Hepatic stellate cell (primary cell): Measurements from ENCODE around the gene SSC4D.
"Not testable (repeated sequence)": the region's sequence is repeated elsewhere in the genome, so short reads cannot be mapped to it uniquely, and the experiment has no call there.

Experiments used
- DNase-seq: peaks from one replicate; pipeline ENCODE4 v3.0.0; 2011; ENCODE audit warnings: low spot score

Gene SSC4D

GRCh38 chr7:76421097-76421496 is 11.6 kb upstream of the SSC4D start:
- DNase-seq = peak; percentile 62

DNA sequence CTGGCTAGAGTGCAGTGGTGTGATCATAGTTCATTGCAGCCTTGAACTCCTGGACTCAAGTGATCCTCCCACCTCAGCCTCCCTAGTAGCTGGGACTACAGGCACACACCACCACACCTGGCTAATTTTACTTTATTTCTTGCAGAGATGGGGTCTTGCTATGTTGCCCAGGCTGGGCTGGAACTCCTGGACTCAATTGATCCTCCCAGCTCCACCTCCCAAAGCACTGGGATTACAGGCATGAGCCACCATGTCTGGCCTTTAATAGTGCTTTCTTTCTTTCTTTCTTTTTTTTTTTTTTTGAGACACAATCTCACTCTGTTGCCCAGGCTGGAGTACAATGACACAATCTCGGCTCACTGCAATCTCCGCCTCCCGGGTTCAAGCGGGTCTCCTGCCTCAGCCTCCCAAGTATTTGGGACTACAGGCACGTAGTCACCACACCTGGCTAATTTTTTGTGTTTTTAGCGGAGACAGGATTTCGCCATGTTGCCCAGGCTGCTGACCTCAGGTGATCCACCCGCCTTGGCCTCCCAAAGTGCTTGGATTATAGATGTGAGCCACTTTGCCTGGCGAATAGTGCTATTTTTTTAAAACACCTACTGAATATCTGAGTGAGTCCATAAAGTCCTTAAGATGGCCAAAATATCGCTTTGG is 8.3 kb upstream of the SSC4D start:
- DNase-seq = not testable (repeated sequence)

DNA sequence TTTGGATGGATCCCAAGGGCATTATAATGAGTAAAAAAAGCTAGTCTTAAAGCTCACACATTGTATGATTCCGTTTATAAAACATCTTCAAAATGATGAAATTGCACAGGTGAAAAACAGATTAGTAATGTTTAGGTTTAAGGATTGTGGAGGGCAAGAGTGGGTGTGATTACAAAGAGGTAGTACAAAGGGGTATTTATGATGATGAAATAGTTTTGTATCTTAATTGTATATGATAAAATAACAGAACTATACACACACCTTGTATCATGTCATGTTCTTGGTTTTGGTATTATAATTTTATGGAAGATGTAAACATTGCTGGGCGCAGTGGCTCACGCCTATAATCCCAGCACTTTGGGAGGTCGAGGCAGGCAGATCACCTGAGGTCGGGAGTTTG is 2.8 kb upstream of the SSC4D start:
- DNase-seq = no peak

- DNase-seq = no peak
These were observed 2.1 kb upstream of the SSC4D start for GRCh38 chr7:76411626-76412025.

DNA sequence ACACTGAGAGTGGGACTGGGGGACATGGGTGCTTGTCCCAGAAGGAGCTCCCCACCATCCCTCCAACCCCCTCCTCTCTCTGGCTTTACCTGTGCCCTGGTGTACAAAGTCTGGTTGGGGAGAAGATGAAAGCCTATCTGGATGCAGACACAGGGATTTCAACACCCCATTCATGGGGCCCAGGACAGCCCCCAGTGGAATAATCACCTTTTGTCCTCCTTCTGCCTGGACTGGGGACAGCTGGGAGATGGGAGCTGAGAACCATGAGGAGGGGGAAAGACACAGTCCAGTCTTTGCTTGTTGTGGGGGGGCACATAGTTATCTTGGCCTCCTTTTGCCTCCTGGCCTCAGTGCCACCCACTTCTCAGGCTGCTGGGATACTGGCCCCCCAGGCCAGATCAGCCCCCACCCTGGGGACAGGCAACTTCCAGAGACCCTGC is 1.4 kb downstream of the SSC4D start:
- DNase-seq = no peak

GRCh38 chr7:76407718-76408117 is 1.8 kb downstream of the SSC4D start:
- DNase-seq = no peak

DNA sequence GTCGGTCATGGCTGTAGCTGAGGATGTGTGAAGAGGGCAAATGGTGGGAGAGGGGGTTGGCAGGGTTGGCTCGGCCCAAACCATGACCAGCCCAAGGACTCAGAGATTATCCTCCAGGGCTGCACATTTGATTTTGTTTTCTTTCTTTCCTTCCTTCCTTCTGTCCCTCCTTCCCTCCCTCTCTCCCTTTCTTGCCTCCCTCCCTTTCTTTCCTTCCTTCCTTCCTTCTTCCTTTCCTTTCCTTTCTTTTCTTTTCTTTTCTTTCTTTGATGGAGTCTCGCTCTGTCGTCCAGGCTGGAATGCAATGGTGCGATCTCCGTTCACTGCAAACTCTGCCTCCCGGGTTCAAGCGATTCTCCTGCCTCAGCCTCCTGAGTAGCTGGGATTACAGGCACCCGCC is 3.8 kb downstream of the SSC4D start:
- DNase-seq = no peak

DNA sequence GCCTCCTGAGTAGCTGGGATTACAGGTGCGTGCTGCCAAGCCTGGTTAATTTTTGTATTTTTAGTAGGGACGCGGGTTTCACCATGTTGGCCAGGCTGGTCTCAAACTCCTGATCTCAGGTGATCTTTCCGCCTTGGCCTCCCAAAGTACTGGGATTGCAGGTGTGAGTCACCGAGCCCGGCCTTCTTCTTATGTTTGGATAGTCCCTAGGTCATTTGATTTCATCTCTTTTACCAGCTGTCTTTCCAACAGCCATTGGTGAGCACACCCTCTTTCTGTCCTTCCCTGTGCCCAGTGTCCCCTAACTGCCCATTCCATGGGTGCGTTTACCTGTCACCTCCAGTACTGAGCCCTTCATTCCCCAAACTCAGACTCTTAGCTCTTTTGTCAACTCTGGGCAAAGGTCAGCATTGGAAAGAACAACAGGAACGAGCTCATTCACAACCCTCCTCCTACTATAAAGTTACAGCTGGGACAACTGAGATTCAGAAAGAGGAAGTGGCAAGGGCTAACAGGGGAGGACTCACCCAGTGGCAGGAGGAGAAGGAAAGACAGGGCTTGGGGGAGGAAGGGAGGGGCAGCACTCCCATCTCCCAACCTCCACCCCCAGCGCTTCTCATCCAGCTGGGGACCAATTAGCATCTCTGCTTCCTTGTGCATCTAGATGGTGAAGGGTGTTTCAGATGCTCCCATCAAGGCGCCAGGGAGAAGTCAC is 5.6 kb downstream of the SSC4D start:
- DNase-seq = no peak

- not testable (repeated sequence) for DNase-seq
These were observed 6.4 kb downstream of the SSC4D start for GRCh38 chr7:76403097-76403496.

DNA sequence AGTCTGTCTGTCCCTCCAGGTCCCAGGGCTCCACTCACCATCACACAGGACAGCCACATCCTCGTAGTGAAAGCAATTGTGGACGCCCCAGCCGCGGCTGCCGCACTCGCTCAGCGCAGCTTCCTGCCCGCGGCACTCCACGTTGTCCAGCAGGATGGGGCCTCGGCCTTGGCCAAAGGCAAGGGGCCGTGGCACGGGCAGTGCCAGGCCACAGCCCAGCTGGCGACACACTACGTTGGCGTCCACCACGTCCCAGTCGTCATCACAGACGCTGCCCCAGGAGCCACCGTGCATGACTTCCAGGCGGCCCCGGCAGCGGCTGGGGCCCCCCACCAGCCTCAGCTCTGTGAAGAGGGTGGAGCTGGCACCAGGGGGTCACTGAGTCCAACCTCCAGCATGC is 9.2 kb downstream of the SSC4D start:
- no peak for DNase-seq

DNA sequence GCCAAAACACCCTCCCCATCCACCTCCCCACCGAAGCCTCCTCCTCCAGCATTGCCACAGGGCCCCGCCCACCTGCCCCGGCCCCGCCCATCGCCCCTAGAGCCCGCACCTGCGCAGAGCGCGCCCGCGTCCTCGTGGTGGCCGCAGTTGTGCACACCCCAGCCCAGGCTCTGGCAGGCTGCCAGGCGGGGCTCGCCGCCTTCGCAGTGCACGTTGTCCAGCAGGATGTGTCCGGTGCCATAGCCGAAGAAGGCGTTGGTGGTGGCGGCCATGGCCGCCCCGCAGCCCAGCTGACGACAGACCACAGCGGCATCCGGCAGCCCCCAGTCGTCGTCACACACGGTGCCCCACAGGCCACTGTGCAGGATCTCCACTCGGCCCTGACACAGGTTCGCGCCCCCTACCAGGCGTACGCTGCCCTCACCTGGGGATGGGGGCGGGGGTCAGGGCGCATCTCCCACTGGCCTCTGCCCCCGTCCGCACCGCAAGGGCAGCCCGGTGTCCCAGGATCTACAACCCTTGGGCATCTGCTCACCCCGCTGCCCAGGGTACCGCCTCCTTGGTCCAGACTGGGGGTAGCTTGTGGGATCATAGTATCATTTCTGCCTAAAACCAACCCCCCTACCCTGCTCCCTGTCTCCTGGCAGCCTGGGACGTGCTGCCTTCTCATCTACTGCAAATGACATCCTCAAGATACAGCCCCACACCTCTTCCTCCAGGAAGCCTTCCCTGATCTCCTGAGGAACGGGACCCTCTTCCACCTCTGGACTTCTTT is 11.9 kb downstream of the SSC4D start:
- DNase-seq = peak; percentile 85

DNA sequence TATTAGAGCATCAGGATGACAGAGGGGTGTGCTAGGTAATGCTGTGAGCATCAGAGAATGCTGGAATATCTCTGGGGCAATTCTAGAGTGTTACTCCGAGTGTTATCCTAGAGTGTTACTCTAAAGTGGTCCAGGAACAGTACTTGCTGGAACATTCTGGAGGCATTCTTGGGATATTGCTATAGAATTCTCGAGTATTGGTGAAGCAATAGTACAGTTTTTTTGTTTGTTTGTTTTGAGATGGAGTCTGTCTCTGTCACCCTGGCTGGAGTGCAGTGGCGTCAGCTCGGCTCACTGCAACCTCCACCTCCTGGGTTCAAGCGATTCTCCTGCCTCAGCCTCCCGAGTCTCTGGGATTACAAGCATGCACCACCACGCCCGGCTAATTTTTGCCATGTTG is 12.6 kb downstream of the SSC4D start:
- no peak for DNase-seq

- DNase-seq = no peak
These were observed 13.4 kb downstream of the SSC4D start for GRCh38 chr7:76395965-76396726.

- DNase-seq = not testable (repeated sequence)
These were observed 13.9 kb downstream of the SSC4D start for GRCh38 chr7:76395605-76395964.

GRCh38 chr7:76394957-76395356 is 14.5 kb downstream of the SSC4D start:
- DNase-seq = no peak

DNA sequence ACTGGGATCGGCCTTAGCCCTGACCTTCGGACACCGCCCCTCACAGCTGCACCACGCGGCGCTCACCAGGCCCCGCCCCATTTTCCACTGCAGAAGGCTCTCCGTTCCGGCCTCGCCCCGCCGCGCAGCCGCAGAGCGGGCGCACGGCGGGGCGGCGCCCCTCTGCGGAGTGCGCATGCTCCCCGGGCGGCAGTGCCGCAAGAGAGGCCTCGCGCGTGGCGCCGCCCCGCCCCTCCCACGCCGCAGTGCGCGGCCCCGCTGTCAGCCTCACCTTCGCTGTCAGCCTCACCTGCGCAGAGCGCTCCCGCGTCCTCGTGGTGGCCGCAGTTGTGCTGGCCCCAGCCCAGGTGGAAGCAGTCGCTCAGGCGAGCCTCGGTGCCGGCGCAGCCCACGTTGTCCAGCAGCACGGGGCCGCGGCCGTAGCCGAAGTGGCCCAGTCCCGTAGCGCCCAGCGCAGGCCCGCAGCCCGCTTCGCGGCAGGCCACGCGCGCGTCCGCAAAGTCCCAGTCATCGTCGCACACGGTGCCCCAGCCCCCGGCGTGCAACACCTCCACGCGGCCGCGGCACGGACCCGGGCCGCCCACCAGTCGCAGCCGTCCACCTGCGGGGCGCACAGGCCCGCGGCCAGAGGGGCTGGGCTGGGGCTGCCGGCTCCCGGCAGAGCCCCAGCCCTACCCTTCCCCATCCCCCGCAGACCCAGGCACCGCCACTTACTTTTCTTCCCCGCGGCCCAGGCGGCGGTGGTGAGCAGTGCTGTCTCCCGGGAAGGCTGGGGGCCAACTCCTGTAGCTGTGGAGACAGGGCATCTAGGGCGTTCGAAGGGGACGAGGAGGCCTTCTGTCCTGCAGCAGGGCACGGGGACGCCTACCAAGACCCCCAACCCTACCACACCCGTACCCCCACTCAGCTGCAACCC is 16.1 kb downstream of the SSC4D start:
- DNase-seq = peak; percentile 99

GRCh38 chr7:76392531-76393115 is 16.9 kb downstream of the SSC4D start:
- no peak for DNase-seq

DNA sequence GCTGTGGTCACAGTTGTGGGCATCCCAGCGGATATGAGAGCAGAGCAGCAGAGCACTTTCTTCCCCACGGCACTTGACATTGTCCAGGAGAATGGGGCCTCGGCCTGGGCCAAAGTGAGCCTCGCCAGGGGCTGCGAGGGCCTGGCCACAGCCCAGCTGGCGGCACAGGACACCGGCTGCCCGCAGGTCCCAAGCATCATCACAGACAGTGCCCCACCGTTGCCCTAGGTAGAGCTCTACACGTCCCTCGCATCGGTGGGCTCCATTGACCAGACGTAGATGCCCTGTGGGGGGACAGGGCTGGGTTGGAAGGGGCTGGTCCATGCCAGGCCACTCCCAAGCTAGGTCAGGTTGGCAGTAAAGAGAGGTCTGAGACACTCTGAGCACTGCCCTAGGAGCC is 19.4 kb downstream of the SSC4D start:
- no peak for DNase-seq

- DNase-seq = not testable (repeated sequence)
These were observed 21.7 kb downstream of the SSC4D start for GRCh38 chr7:76387789-76388188.

- no peak for DNase-seq
These were observed 22.7 kb downstream of the SSC4D start for GRCh38 chr7:76386691-76387260.
